AG10803 (cell line): ENCODE results near the gene PIK3IP1.

Experiments used
- DNase-seq: peaks from one replicate; pipeline ENCODE4 v3.0.0; 2010; ENCODE audit warnings: low read depth
- H3K4me3 ChIP-seq: 2 replicates; pipeline ENCODE4 v1.5.1; 2011; ENCODE audit warnings: mild to moderate bottlenecking, low read length, control low read depth
- CTCF ChIP-seq: conservative IDR thresholded peaks from 2 replicates; pipeline ENCODE4 v1.5.1; 2011; ENCODE audit warnings: mild to moderate bottlenecking, low read length, control low read depth, inconsistent platforms

PIK3IP1 gene

GRCh38 chr22:31286360-31287255 is 5.7 kb downstream of the PIK3IP1 start:
- DNase-seq = no peak
- no peak overlapping the region for H3K4me3 ChIP-seq
- TF ChIP-seq CTCF = no peak

DNA sequence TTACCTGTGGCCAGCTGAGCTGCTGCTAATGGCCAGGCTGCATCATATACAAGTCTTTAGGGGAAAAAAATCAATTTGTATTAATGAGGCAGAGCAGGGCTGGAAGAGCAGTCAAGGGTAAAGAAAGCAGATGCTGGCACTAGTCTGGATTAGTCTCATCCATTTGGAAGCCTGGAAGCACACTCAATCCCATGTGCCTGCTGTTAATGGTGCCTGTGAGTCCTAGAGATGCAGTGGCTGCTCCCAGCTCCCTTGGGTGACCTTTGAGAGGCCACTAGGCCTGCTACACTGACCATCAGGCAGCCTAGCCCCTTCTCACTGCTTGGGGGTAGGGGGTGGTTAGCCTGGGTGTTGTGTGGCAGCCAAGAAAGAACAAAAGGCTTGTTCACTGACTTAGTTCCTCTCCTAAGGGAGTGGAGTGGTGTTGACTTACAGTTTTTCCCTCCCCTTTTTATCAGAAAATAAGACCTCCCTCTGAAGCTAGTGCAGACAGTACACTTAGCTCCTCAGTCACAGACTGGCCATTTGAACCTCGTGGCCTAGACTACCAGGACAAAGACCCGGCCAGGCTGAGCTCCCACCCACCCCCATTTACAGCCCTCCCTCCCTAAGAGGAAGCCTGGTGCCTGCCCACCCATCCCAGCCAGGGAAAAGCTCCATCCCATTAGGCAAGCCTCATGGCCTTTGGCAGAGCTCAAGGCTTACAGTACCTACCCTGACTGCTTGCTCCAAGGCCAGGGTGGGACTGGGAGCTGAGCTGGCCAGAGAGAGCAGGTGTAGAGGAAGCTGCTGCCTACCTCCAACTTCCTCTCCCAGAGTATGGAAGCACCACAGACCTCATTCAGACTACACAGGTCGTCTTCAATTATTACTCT is 7.8 kb downstream of the PIK3IP1 start:
- DNase-seq = no peak
- TF ChIP-seq CTCF = no peak
- H3K4me3 ChIP-seq = no peak overlapping the region

- no peak for TF ChIP-seq CTCF
- no peak overlapping the region for H3K4me3 ChIP-seq
Measured at GRCh38 chr22:31282748-31283468, 9.4 kb downstream of the PIK3IP1 start.

DNA sequence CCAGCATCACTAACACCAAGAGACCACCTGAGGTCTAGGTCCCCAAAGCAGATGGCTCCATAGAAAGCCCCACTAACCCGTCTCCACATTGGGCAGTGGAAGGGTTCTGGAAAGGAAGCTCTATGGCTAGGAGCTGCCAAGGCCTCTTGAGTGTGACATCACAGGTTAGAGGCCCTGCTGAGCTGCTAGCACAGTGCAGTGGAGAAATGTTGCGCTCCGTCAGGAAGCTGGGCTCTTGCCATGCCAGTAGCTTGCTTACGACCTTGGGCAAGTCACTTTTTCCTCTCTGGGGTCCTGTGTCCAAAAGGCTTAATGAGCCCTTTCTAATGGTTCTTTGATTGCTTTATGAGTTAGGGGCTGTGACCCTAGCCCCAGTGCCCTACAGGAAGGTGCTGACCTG is 10.6 kb downstream of the PIK3IP1 start:
- no peak overlapping the region for H3K4me3 ChIP-seq
- DNase-seq = no peak
- TF ChIP-seq CTCF = no peak

More at GRCh38 chr22:31282748-31283468, 9.4 kb downstream of the PIK3IP1 start:
- no peak for DNase-seq

DNA sequence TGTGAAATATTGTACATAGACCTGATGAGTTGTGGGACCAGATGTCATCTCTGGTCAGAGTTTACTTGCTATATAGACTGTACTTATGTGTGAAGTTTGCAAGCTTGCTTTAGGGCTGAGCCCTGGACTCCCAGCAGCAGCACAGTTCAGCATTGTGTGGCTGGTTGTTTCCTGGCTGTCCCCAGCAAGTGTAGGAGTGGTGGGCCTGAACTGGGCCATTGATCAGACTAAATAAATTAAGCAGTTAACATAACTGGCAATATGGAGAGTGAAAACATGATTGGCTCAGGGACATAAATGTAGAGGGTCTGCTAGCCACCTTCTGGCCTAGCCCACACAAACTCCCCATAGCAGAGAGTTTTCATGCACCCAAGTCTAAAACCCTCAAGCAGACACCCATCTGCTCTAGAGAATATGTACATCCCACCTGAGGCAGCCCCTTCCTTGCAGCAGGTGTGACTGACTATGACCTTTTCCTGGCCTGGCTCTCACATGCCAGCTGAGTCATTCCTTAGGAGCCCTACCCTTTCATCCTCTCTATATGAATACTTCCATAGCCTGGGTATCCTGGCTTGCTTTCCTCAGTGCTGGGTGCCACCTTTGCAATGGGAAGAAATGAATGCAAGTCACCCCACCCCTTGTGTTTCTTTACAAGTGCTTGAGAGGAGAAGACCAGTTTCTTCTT is 12.3 kb downstream of the PIK3IP1 start:
- no peak overlapping the region for H3K4me3 ChIP-seq
- no peak for TF ChIP-seq CTCF

GRCh38 chr22:31279327-31279669 is 13.0 kb downstream of the PIK3IP1 start:
- H3K4me3 ChIP-seq = no peak overlapping the region
- no peak for DNase-seq
- no peak for TF ChIP-seq CTCF

More for the DNA sequence above, 12.3 kb downstream of the PIK3IP1 start:
- DNase-seq = no peak
